Thyroid gland (tissue), 4 donors: Measurements from ENCODE around the gene LTB4R.

Source experiments
- CTCF ChIP-seq, 6 experiments: fragments of 200-600 bp in 3 of 6; fragments of 450-650 bp in 3 of 6; sonication (generic) in 3 of 6; IDR thresholded peaks; one replicate each; pipeline ENCODE4 v1.5.1; 2016 to 2019; ENCODE audit warnings: antibody characterized with exemption in 6 of 6, mild to moderate bottlenecking in 2 of 6, inconsistent platforms in 1 of 6, moderate library complexity in 1 of 6
- POLR2A ChIP-seq, 2 donors: fragments of 450-650 bp; IDR thresholded peaks; one replicate each; pipeline ENCODE4 v1.6.1; 2017; ENCODE audit warnings: antibody characterized with exemption in 2 of 2, mild to moderate bottlenecking in 2 of 2, moderate library complexity in 1 of 2

GRCh38 chr14:24274101-24274543, 37.2 kb upstream of the LTB4R start:
- TF ChIP-seq CTCF (IDR thresholded peaks at IDR 0.05) (no peak), POLR2A (IDR thresholded peaks at IDR 0.05) (no peak)
